Esophagus squamous epithelium (tissue), 4 donors: Measurements from ENCODE around the gene SNCB.

Source experiments
- POLR2A ChIP-seq, 4 donors: fragments of 450-650 bp; IDR thresholded peaks; one replicate each; pipeline ENCODE4 v1.6.1; 2017; ENCODE audit warnings: antibody characterized with exemption in 4 of 4, mild to moderate bottlenecking in 4 of 4, moderate library complexity in 3 of 4
- TF ChIP-seq, protein P1 (sequence below), 6 experiments: fragments of 450-650 bp in 4 of 6; fragments of 200-600 bp in 2 of 6; sonication (generic) in 2 of 6; IDR thresholded peaks; one replicate each; pipeline ENCODE4 v1.5.1; 2016 to 2019; ENCODE audit warnings: antibody characterized with exemption in 6 of 6, mild to moderate bottlenecking in 4 of 6, moderate library complexity in 4 of 6

DNA sequence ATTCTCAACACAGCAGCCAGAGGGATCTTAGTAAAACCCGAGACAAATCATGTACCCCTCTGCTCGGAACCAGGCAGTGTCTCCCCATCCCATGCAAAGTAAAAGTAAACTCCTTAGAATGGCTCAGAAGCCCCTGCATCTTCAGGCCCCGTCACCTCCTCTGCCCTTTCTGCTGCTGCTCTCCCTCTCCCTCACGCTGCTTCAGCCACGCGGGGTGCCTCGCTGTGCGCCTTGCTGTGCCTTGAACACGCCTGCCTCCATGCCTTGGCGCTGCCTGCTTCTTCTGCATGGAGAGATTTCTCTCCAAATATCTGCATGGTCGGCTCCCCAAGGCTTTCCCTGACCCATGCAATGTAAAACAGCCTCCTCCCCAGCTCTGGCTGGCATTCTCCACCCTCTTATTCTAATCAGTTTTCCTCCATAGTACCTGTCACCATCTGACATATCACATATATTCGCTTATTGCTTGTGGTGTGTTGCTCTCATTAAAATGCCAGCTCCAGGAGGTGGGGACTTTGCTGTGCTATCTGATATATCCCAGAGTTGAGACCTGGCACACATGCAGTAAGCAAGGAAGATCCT is 28.3 kb downstream of the SNCB start:
- TF ChIP-seq, protein P1, sequence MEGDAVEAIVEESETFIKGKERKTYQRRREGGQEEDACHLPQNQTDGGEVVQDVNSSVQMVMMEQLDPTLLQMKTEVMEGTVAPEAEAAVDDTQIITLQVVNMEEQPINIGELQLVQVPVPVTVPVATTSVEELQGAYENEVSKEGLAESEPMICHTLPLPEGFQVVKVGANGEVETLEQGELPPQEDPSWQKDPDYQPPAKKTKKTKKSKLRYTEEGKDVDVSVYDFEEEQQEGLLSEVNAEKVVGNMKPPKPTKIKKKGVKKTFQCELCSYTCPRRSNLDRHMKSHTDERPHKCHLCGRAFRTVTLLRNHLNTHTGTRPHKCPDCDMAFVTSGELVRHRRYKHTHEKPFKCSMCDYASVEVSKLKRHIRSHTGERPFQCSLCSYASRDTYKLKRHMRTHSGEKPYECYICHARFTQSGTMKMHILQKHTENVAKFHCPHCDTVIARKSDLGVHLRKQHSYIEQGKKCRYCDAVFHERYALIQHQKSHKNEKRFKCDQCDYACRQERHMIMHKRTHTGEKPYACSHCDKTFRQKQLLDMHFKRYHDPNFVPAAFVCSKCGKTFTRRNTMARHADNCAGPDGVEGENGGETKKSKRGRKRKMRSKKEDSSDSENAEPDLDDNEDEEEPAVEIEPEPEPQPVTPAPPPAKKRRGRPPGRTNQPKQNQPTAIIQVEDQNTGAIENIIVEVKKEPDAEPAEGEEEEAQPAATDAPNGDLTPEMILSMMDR (IDR thresholded peaks at IDR 0.05): no peak
- no peak for TF ChIP-seq POLR2A (IDR thresholded peaks at IDR 0.05)
